ENCODE measurements around the gene LDAH.

The LDAH gene

GRCh38 chr2:20771299-20771698 lies 51.6 kb downstream of the LDAH start:
- H3K27me3 ChIP-seq (ENCODE audit: control insufficient read depth in 1 of 2, insufficient read depth in 2 of 2, low read length in 2 of 2): no peaks in the 10 kb centered on the region
- no peak overlapping the region for H3K9ac ChIP-seq (ENCODE audit: low read length)
- no peak overlapping the region for H3K4me3 ChIP-seq (ENCODE audit: low read depth in 1 of 2, low read length in 2 of 2)
- H3K9me3 ChIP-seq (ENCODE audit: low read length): no peaks in the 10 kb centered on the region
- no peaks in the 10 kb centered on the region for H3K4me1 ChIP-seq (ENCODE audit: insufficient read depth, low read length)
- H3K36me3 ChIP-seq (ENCODE audit: insufficient read depth, low read length): peaks cover 5% of the 10 kb centered on the region
- no peak overlapping the region for H3K27ac ChIP-seq (ENCODE audit: low read depth, low read length)

GRCh38 chr2:20766798-20767644 lies 55.9 kb downstream of the LDAH start:
- Histone ChIP-seq H3K4me1 (ENCODE audit: insufficient read depth, low read length) (no peaks in the 10 kb centered on the region), H3K36me3 (ENCODE audit: insufficient read depth, low read length) (no peaks in the 10 kb centered on the region), H3K9ac (ENCODE audit: low read length) (no peak overlapping the region), H3K27ac (ENCODE audit: low read depth, low read length) (no peak overlapping the region), H3K9me3 (ENCODE audit: low read length) (no peaks in the 10 kb centered on the region), H3K27me3 (ENCODE audit: control insufficient read depth in 1 of 2, insufficient read depth in 2 of 2, low read length in 2 of 2) (no peaks in the 10 kb centered on the region), H3K4me3 (ENCODE audit: low read depth in 1 of 2, low read length in 2 of 2) (no peak overlapping the region)

- H3K27ac ChIP-seq (ENCODE audit: low read depth, low read length): no peak overlapping the region
- H3K9ac ChIP-seq (ENCODE audit: low read length): no peak overlapping the region
- H3K4me3 ChIP-seq (ENCODE audit: low read depth in 1 of 2, low read length in 2 of 2): no peak overlapping the region
- no peaks in the 10 kb centered on the region for H3K36me3 ChIP-seq (ENCODE audit: insufficient read depth, low read length)
- H3K9me3 ChIP-seq (ENCODE audit: low read length): no peaks in the 10 kb centered on the region
- no peaks in the 10 kb centered on the region for H3K27me3 ChIP-seq (ENCODE audit: control insufficient read depth in 1 of 2, insufficient read depth in 2 of 2, low read length in 2 of 2)
- no peaks in the 10 kb centered on the region for H3K4me1 ChIP-seq (ENCODE audit: insufficient read depth, low read length)
Measured at GRCh38 chr2:20766213-20766612, 56.7 kb downstream of the LDAH start.

- no peaks in the 10 kb centered on the region for H3K9me3 ChIP-seq (ENCODE audit: low read length)
- H3K27ac ChIP-seq (ENCODE audit: low read depth, low read length): no peak overlapping the region
- H3K4me1 ChIP-seq (ENCODE audit: insufficient read depth, low read length): no peaks in the 10 kb centered on the region
- H3K4me3 ChIP-seq (ENCODE audit: low read depth in 1 of 2, low read length in 2 of 2): no peak overlapping the region
- no peak overlapping the region for H3K9ac ChIP-seq (ENCODE audit: low read length)
- H3K27me3 ChIP-seq (ENCODE audit: control insufficient read depth in 1 of 2, insufficient read depth in 2 of 2, low read length in 2 of 2): no peaks in the 10 kb centered on the region
- no peaks in the 10 kb centered on the region for H3K36me3 ChIP-seq (ENCODE audit: insufficient read depth, low read length)
Measured at GRCh38 chr2:20762945-20763683, 59.8 kb downstream of the LDAH start.

- Histone ChIP-seq H3K4me3 (ENCODE audit: low read depth in 1 of 2, low read length in 2 of 2) (no peak overlapping the region), H3K9ac (ENCODE audit: low read length) (no peak overlapping the region)
Measured at GRCh38 chr2:20759487-20759886, 63.4 kb downstream of the LDAH start.

GRCh38 chr2:20758997-20759396 lies 63.9 kb downstream of the LDAH start:
- Histone ChIP-seq H3K27ac (ENCODE audit: low read depth, low read length) (no peak overlapping the region), H3K4me3 (ENCODE audit: low read depth in 1 of 2, low read length in 2 of 2) (no peak overlapping the region), H3K9ac (ENCODE audit: low read length) (no peak overlapping the region), H3K9me3 (ENCODE audit: low read length) (no peaks in the 10 kb centered on the region), H3K27me3 (ENCODE audit: control insufficient read depth in 1 of 2, insufficient read depth in 2 of 2, low read length in 2 of 2) (no peaks in the 10 kb centered on the region), H3K4me1 (ENCODE audit: insufficient read depth, low read length) (no peaks in the 10 kb centered on the region), H3K36me3 (ENCODE audit: insufficient read depth, low read length) (no peaks in the 10 kb centered on the region)

More at GRCh38 chr2:20759487-20759886, 63.4 kb downstream of the LDAH start:
- H3K27me3 ChIP-seq (ENCODE audit: control insufficient read depth in 1 of 2, insufficient read depth in 2 of 2, low read length in 2 of 2): no peaks in the 10 kb centered on the region
- H3K27ac ChIP-seq (ENCODE audit: low read depth, low read length): no peak overlapping the region
- no peaks in the 10 kb centered on the region for H3K36me3 ChIP-seq (ENCODE audit: insufficient read depth, low read length)
- H3K9me3 ChIP-seq (ENCODE audit: low read length): no peaks in the 10 kb centered on the region
- H3K4me1 ChIP-seq (ENCODE audit: insufficient read depth, low read length): no peaks in the 10 kb centered on the region

- Histone ChIP-seq H3K4me3 (ENCODE audit: low read depth in 1 of 2, low read length in 2 of 2) (no peak overlapping the region), H3K27ac (ENCODE audit: low read depth, low read length) (no peak overlapping the region), H3K9me3 (ENCODE audit: low read length) (no peaks in the 10 kb centered on the region), H3K27me3 (ENCODE audit: control insufficient read depth in 1 of 2, insufficient read depth in 2 of 2, low read length in 2 of 2) (no peaks in the 10 kb centered on the region), H3K4me1 (ENCODE audit: insufficient read depth, low read length) (no peaks in the 10 kb centered on the region), H3K9ac (ENCODE audit: low read length) (no peak overlapping the region), H3K36me3 (ENCODE audit: insufficient read depth, low read length) (no peaks in the 10 kb centered on the region)
Measured at GRCh38 chr2:20757405-20758090, 65.4 kb downstream of the LDAH start.

GRCh38 chr2:20755132-20755800 lies 67.6 kb downstream of the LDAH start:
- no peaks in the 10 kb centered on the region for H3K9me3 ChIP-seq (ENCODE audit: low read length)
- H3K27ac ChIP-seq (ENCODE audit: low read depth, low read length): no peak overlapping the region
- H3K27me3 ChIP-seq (ENCODE audit: control insufficient read depth in 1 of 2, insufficient read depth in 2 of 2, low read length in 2 of 2): no peaks in the 10 kb centered on the region
- no peaks in the 10 kb centered on the region for H3K36me3 ChIP-seq (ENCODE audit: insufficient read depth, low read length)
- no peak overlapping the region for H3K4me3 ChIP-seq (ENCODE audit: low read depth in 1 of 2, low read length in 2 of 2)
- no peaks in the 10 kb centered on the region for H3K4me1 ChIP-seq (ENCODE audit: insufficient read depth, low read length)
- H3K9ac ChIP-seq (ENCODE audit: low read length): no peak overlapping the region

- Histone ChIP-seq H3K4me1 (ENCODE audit: insufficient read depth, low read length) (no peaks in the 10 kb centered on the region), H3K9ac (ENCODE audit: low read length) (no peak overlapping the region), H3K27ac (ENCODE audit: low read depth, low read length) (no peak overlapping the region), H3K4me3 (ENCODE audit: low read depth in 1 of 2, low read length in 2 of 2) (no peak overlapping the region), H3K9me3 (ENCODE audit: low read length) (no peaks in the 10 kb centered on the region), H3K27me3 (ENCODE audit: control insufficient read depth in 1 of 2, insufficient read depth in 2 of 2, low read length in 2 of 2) (no peaks in the 10 kb centered on the region), H3K36me3 (ENCODE audit: insufficient read depth, low read length) (no peaks in the 10 kb centered on the region)
Measured at GRCh38 chr2:20752293-20752692, 70.6 kb downstream of the LDAH start.

- Histone ChIP-seq H3K9ac (ENCODE audit: low read length) (no peak overlapping the region), H3K36me3 (ENCODE audit: insufficient read depth, low read length) (no peaks in the 10 kb centered on the region), H3K4me1 (ENCODE audit: insufficient read depth, low read length) (no peaks in the 10 kb centered on the region), H3K27ac (ENCODE audit: low read depth, low read length) (no peak overlapping the region), H3K4me3 (ENCODE audit: low read depth in 1 of 2, low read length in 2 of 2) (no peak overlapping the region), H3K27me3 (ENCODE audit: control insufficient read depth in 1 of 2, insufficient read depth in 2 of 2, low read length in 2 of 2) (no peaks in the 10 kb centered on the region), H3K9me3 (ENCODE audit: low read length) (no peaks in the 10 kb centered on the region)
Measured at GRCh38 chr2:20747317-20747716, 75.6 kb downstream of the LDAH start.

GRCh38 chr2:20745924-20746555 lies 76.9 kb downstream of the LDAH start:
- Histone ChIP-seq H3K27me3 (ENCODE audit: control insufficient read depth in 1 of 2, insufficient read depth in 2 of 2, low read length in 2 of 2) (no peaks in the 10 kb centered on the region), H3K27ac (ENCODE audit: low read depth, low read length) (no peak overlapping the region), H3K4me3 (ENCODE audit: low read depth in 1 of 2, low read length in 2 of 2) (no peak overlapping the region), H3K36me3 (ENCODE audit: insufficient read depth, low read length) (no peaks in the 10 kb centered on the region), H3K9ac (ENCODE audit: low read length) (no peak overlapping the region), H3K9me3 (ENCODE audit: low read length) (no peaks in the 10 kb centered on the region), H3K4me1 (ENCODE audit: insufficient read depth, low read length) (no peaks in the 10 kb centered on the region)
